OCI-LY7 (cell line): ENCODE data around the gene RPS6KA3.
"Not testable (repeated sequence)": the region's sequence is repeated elsewhere in the genome, so short reads cannot be mapped to it uniquely, and the experiment has no call there.

Experiments used
- CTCF ChIP-seq: fragments of 200-600 bp; sonication (generic); conservative IDR thresholded peaks from 2 replicates; pipeline ENCODE4 v1.5.1; 2014; ENCODE audit warnings: mild to moderate bottlenecking, antibody characterized with exemption, low read length, moderate library complexity, mixed read lengths
- EZH2phosphoT487 ChIP-seq: fragments of 200-600 bp; sonication (generic); IDR thresholded peaks from 2 replicates; pipeline ENCODE4 v1.6.1; 2018; ENCODE audit warnings: low read depth, borderline replicate concordance, mild to moderate bottlenecking, mixed run types, antibody characterized with exemption, low read length, moderate library complexity, mixed read lengths

- not testable (repeated sequence) for TF ChIP-seq CTCF, EZH2phosphoT487
Observed at GRCh38 chrX:20250146-20250545, 16.6 kb downstream of the RPS6KA3 start.
